OCI-LY1 (cell line): ENCODE data around the gene ATXN7L1.

Experiments used
- H2AFZ ChIP-seq: fragments of 200-600 bp; sonication (generic), shearing (Covaris generic); 2 replicates; pipeline ENCODE4 v1.6.0; 2014; ENCODE audit warnings: antibody characterized with exemption, mild to moderate bottlenecking, low read length
- H3F3A ChIP-seq: fragments of 200-600 bp; sonication (generic), shearing (Covaris generic); 2 replicates; pipeline ENCODE4 v1.6.0; 2014; ENCODE audit warnings: mild to moderate bottlenecking, antibody characterized with exemption, low read length, moderate library complexity; ENCODE audit not compliant: insufficient read depth
- H3K27ac ChIP-seq: fragments of 200-600 bp; sonication (generic); 2 replicates; pipeline ENCODE4 v1.5.1; 2014; ENCODE audit warnings: low read length, mixed run types, mild to moderate bottlenecking, low read depth; ENCODE audit not compliant: poor library complexity, severe bottlenecking
- H3K27me3 ChIP-seq: fragments of 200-600 bp; sonication (generic); 2 replicates; pipeline ENCODE4 v1.6.0; 2014; ENCODE audit warnings: antibody characterized with exemption, mild to moderate bottlenecking, low read length, moderate library complexity; ENCODE audit not compliant: insufficient read depth
- H3K36me3 ChIP-seq: fragments of 200-600 bp; sonication (generic); 2 replicates; pipeline ENCODE4 v1.6.1; 2014; ENCODE audit warnings: mild to moderate bottlenecking, antibody characterized with exemption, low read length, moderate library complexity, mixed read lengths; ENCODE audit not compliant: insufficient read depth
- H3K4me1 ChIP-seq: fragments of 200-600 bp; sonication (generic); 2 replicates; pipeline ENCODE4 v1.5.1; 2014; ENCODE audit warnings: mild to moderate bottlenecking, low read length, moderate library complexity; ENCODE audit not compliant: insufficient read depth, severe bottlenecking
- H3K4me2 ChIP-seq: fragments of 200-600 bp; sonication (generic), shearing (Covaris generic); 2 replicates; pipeline ENCODE4 v1.6.1; 2014; ENCODE audit warnings: low read length
- H3K4me3 ChIP-seq: fragments of 200-600 bp; sonication (generic); 2 replicates; pipeline ENCODE4 v1.5.1; 2014; ENCODE audit warnings: low read length, low read depth, mild to moderate bottlenecking, mixed read lengths; ENCODE audit not compliant: poor library complexity, severe bottlenecking
- H3K79me2 ChIP-seq: fragments of 200-600 bp; shearing (Covaris generic); 2 replicates; pipeline ENCODE4 v1.6.1; 2016; ENCODE audit warnings: mixed run types, low read length, mixed read lengths; ENCODE audit not compliant: insufficient read depth
- H3K9ac ChIP-seq: fragments of 200-600 bp; sonication (generic), shearing (Covaris generic); 2 replicates; pipeline ENCODE4 v1.6.1; 2014; ENCODE audit warnings: mild to moderate bottlenecking, low read length, mixed read lengths
- H3K9me2 ChIP-seq: fragments of 200-600 bp; sonication (generic), shearing (Covaris generic); 2 replicates; pipeline ENCODE4 v1.6.1; 2014; ENCODE audit warnings: low read depth, mild to moderate bottlenecking, low read length, mixed read lengths
- H3K9me3 ChIP-seq: fragments of 200-600 bp; shearing (Covaris generic); 2 replicates; pipeline ENCODE4 v1.6.1; 2014; ENCODE audit warnings: low read length, mixed read lengths
- H4K20me1 ChIP-seq: fragments of 200-600 bp; sonication (generic), shearing (Covaris generic); 2 replicates; pipeline ENCODE4 v1.6.0; 2016; ENCODE audit warnings: mild to moderate bottlenecking, low read length; ENCODE audit not compliant: insufficient read depth
- CTCF ChIP-seq: fragments of 200-600 bp; sonication (generic), shearing (Covaris generic); IDR thresholded peaks from 2 replicates; pipeline ENCODE4 v1.5.1; 2017; ENCODE audit warnings: mild to moderate bottlenecking, antibody characterized with exemption, low read length, moderate library complexity, mixed read lengths
- EZH2 ChIP-seq: fragments of 200-600 bp; sonication (generic), shearing (Covaris generic); IDR thresholded peaks from 2 replicates; pipeline ENCODE4 v1.8.0; 2017; ENCODE audit warnings: borderline replicate concordance, mixed run types, mild to moderate bottlenecking, antibody characterized with exemption, low read length, moderate library complexity, mixed read lengths

Gene ATXN7L1

GRCh38 chr7:105894131-105894530 lies 17.7 kb upstream of the ATXN7L1 start:
- H3K9me3 ChIP-seq = no peaks in the 10 kb centered on the region
- no peak overlapping the region for H3K27ac ChIP-seq
- H3F3A ChIP-seq = no peaks in the 10 kb centered on the region
- no peaks in the 10 kb centered on the region for H3K4me1 ChIP-seq
- no peak overlapping the region for H3K9ac ChIP-seq
- TF ChIP-seq CTCF = no peak
- no peak for TF ChIP-seq EZH2
- H3K9me2 ChIP-seq = no peaks in the 10 kb centered on the region
- no peaks in the 10 kb centered on the region for H3K79me2 ChIP-seq
- H3K4me3 ChIP-seq = no peak overlapping the region
- no peak overlapping the region for H2AFZ ChIP-seq
- no peaks in the 10 kb centered on the region for H4K20me1 ChIP-seq
- no peak overlapping the region for H3K4me2 ChIP-seq
- no peaks in the 10 kb centered on the region for H3K36me3 ChIP-seq
- no peaks in the 10 kb centered on the region for H3K27me3 ChIP-seq

GRCh38 chr7:105892387-105892786 lies 16.0 kb upstream of the ATXN7L1 start:
- H3K4me3 ChIP-seq = no peak overlapping the region
- H3K27me3 ChIP-seq = no peaks in the 10 kb centered on the region
- H3K79me2 ChIP-seq = no peaks in the 10 kb centered on the region
- H3K36me3 ChIP-seq = no peaks in the 10 kb centered on the region
- H4K20me1 ChIP-seq = no peaks in the 10 kb centered on the region
- H3K9me2 ChIP-seq = no peaks in the 10 kb centered on the region
- no peaks in the 10 kb centered on the region for H3F3A ChIP-seq
- H3K4me2 ChIP-seq = no peak overlapping the region
- no peak overlapping the region for H3K27ac ChIP-seq
- no peak overlapping the region for H3K9ac ChIP-seq
- H2AFZ ChIP-seq = no peak overlapping the region
- H3K4me1 ChIP-seq = no peaks in the 10 kb centered on the region
- TF ChIP-seq EZH2 (no peak), CTCF (no peak)
- no peaks in the 10 kb centered on the region for H3K9me3 ChIP-seq

GRCh38 chr7:105890290-105890997 lies 14.0 kb upstream of the ATXN7L1 start:
- Histone ChIP-seq H3K36me3 (no peaks in the 10 kb centered on the region), H3K4me2 (no peak overlapping the region), H2AFZ (no peak overlapping the region), H3K9me3 (no peaks in the 10 kb centered on the region), H3K9me2 (no peaks in the 10 kb centered on the region), H3F3A (no peaks in the 10 kb centered on the region), H3K79me2 (no peaks in the 10 kb centered on the region), H3K9ac (no peak overlapping the region), H3K27ac (no peak overlapping the region), H3K27me3 (no peaks in the 10 kb centered on the region), H3K4me1 (no peaks in the 10 kb centered on the region), H4K20me1 (no peaks in the 10 kb centered on the region), H3K4me3 (no peak overlapping the region)
- TF ChIP-seq CTCF (no peak), EZH2 (no peak)
